Fibroblast of pulmonary artery (primary cell): Measurements from ENCODE around the gene AHR.
A peak's percentile ranks its signal among the peaks of the same experiment; 100 is the strongest.
"Not testable (repeated sequence)": the region's sequence is repeated elsewhere in the genome, so short reads cannot be mapped to it uniquely, and the experiment has no call there.

Source experiments
- DNase-seq: peaks from one replicate; pipeline ENCODE4 v3.0.0-alpha.2; 2010; ENCODE audit warnings: low read depth
- H3K4me3 ChIP-seq: replicated peaks from 2 replicates; pipeline ENCODE4 v1.5.1; 2011; ENCODE audit warnings: low read depth, mild to moderate bottlenecking, control low read depth, low read length, moderate library complexity
- CTCF ChIP-seq: IDR thresholded peaks from 2 replicates; pipeline ENCODE4 v1.5.1; 2011; ENCODE audit warnings: mild to moderate bottlenecking, control low read depth, low read length, inconsistent platforms; ENCODE audit errors: missing control alignments

Gene AHR

DNA sequence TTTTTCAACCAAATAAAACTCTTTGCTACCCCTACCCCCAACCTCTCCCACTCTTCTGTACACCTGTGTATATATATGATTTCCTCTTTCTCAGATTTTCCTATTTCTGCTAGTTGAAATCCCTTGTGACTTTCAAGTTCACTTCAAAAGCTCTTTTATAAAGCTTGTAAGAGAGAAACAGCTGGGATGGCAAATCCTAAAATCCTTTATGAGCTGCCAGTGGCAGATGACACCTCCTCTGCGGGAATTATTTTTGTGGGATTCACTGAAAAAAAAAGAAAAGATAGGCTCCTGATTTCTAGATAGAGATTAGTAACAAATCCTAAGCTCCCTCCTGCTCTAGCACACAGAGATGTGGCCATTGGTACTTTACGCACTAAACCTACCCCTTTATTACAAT, 92.9 kb downstream of the AHR start:
- DNase-seq: no peak
- H3K4me3 ChIP-seq: no peak overlapping the region
- no peak for TF ChIP-seq CTCF

GRCh38 chr7:17392846-17393245, 94.4 kb downstream of the AHR start:
- peak; percentile 91 for DNase-seq
- no peak for TF ChIP-seq CTCF
- no peak overlapping the region for H3K4me3 ChIP-seq

GRCh38 chr7:17394563-17394962, 96.1 kb downstream of the AHR start:
- DNase-seq, H3K4me3 ChIP-seq: not testable (repeated sequence)
